Measurements from ENCODE around the gene ATP6V0A4.
"Not testable (repeated sequence)": the region's sequence is repeated elsewhere in the genome, so short reads cannot be mapped to it uniquely, and the experiment has no call there.

Gene ATP6V0A4

DNA sequence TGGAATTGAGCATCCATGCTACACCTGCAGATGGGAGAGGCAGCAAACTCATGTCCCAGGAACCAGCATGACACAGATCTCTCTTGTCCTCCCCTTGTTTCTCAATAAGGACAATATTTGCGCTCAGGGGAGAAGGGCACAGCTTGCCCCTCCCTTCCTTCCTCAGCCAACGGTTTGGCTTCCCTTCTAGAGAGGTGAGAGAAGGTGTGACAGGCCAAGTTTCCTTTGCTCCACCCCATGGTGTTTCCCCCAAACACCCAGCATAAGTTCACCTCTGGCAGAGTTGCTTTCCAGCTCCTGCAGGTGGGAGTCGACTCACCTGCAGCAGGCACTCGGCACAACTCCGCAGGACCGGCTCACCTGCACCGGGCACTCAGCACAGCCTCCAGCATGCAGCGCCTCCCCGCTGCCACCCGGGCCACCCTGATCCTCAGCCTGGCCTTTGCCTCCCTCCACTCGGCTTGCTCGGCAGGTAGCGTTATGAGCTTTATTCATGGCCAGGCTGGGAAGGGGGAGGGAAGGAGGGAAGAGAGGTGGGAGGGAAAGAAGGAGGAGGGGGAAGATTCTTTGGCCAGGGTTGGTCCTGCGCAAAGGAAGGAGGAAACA is at the start of gene ATP6V0A4, which contains the start of gene TMEM213:
Gene ATP6V0A4, minus strand, starts transcription at position 482 of the 606 bp plus-strand sequence. CDS start 26,949 bp downstream, outside the sequence.
Gene TMEM213, plus strand, starts transcription at position 280 of the 606 bp plus-strand sequence. Its CDS starts 111 bp downstream, at position 391.
- no peak for DNase-seq

DNA sequence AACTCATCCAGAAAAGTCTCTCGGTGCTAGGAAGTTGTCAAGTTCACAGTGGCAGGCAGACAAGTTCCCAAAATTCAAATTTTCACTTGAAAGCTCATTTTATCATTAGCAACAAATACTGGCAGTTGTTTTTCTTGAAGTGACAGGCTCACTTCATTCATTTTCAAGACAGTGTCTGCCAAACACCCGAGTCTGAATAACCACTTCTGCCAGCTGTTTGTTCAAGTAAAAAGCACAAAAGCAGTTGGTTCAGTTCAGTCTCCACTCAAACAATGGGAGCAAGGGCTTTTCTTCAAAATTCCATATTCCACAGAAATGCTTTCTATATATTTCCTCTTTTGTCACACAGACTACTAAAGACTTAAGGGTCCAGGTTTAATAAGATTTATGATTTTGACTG is 47.7 kb upstream of the ATP6V0A4 start:
- no peak for DNase-seq

DNA sequence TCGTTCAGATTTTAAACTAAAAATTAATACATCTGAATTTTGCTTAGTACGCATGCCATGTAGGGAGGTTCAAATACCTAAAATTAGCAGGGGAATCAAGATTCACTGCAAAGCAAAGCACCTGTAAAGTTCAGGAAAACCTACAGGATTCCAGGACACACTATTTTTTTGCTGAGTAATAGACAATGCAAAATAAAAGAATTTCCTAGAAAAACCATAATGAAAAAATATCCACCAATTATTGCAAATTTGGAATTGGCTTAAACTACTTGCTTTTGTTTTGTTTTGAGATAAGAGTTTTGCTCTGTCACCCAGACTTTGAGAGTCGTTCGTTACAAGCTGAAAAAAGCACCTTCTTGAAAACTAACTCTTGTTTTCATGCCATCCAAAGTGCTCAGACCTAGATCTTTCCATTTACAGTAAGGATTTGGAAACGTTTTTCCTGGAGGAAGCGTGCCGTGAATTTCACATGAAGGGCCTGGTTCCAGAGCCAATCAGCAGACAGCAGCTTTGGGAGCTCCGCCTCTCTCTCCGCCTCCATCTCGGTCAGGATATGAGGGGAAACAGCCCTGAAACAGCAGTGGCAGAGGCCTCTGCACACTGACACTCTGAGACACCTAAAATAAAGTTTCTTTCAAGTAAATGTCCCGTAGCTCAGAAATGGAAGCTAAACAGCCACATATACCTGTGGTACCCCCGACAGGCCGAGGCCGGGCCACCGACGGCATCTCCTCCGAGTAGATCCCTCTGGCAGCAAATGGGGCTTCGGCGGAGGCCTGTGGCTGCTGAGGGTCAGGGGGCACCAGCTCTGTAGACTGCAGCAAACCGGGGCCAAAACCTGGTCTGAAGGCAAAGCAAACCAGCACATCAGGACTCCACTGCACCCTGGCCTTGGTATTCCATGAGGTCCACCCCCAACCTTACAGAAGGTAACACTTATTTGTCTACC is 45.9 kb upstream of the ATP6V0A4 start:
- no peak for DNase-seq

DNA sequence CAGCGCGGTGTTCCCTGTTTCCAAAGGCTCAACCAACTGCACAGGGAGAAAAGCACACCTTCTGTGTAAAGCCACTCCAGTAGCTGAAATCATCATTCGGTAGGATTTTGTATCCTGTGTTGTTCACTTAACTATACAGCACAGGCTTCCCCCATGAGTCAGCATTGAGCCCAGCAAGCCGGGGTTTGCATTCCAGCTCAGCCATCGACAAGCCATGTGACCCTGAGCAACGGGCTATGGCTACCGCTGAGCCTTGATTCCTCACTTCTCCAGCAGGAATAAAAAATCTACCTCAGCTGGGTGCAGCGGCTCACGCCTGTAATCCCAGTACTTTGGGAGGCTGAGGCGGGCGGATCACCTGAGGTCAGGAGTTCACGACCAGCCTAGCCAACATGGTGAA is 44.1 kb upstream of the ATP6V0A4 start:
- no peak for DNase-seq

DNA sequence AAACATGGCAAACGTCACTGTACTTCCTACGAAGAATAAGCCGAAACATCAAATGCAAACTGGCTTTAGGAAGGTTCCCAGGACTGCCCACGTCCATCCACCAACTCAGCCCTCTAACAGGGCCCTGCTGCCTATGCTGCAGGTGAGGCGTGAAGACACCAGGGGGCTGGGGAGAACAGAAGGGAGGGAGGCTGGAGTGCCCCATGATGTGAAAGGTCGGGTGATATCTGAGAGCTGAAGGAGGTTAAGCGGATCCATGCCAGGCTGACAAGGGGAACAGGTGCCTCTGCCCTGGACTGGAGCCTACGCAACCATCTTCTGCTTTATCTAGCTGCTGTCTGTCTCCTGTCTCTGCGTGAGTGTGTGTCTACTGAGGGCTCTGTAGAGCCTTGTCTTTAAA is 40.2 kb upstream of the ATP6V0A4 start:
- DNase-seq = no peak

DNA sequence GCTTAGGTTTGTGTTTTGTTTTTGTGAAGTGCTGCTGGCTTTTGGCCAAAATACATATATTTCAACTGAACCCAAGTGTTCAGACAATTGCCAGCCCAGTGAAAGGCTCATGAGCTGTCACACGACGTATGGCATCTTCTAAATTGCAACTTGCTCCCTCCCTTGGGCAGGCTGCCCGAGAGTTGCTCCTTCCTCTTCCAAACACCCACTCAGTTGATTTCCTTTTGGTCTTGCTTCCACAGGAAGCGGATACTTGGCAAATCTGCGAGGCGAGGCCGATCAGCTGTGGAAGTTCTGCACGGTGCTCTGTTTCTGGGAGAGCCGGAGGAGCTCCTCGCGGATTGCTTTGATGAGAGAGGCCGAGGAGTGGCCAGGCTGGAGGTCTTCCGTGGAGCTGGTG is 39.6 kb upstream of the ATP6V0A4 start:
- DNase-seq = no peak

DNA sequence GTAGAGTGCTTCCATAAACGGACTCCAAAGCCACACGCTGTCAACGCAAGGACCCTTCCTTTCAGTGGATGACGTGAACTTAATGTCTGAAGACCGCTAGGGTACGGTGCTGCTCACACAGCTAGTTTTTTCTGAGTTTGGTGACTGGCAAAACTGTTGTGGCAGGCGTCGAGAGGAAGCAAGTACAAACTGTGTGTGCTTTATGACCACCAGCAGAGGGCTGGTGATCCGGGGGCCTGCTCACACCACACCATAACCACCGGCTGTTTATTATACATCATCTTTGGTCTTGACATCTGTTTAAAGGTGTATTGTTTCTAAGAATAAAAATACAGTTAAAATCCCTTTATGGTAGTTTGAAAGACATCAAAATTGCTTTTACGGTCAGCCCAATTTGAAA is 37.1 kb upstream of the ATP6V0A4 start:
- no peak for DNase-seq

DNA sequence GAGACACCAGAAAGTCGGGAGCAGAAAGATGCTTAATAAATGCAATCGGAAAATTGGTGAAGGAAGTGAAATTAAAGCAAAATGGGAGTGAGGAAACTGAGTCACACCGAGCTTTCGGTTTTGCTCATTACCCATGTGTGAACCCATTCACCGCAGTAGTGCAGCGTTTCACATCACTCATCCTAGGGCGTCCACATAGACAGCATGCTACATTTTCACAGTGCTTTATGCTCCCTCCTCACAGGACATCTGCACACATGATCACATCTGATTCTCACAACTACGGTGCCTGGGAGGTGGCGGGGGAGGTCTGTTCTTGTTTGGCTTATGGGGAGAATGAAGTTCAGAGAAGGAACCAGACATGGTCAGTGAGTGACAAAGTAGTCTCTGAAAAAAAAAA is 36.6 kb upstream of the ATP6V0A4 start:
- DNase-seq = no peak

DNA sequence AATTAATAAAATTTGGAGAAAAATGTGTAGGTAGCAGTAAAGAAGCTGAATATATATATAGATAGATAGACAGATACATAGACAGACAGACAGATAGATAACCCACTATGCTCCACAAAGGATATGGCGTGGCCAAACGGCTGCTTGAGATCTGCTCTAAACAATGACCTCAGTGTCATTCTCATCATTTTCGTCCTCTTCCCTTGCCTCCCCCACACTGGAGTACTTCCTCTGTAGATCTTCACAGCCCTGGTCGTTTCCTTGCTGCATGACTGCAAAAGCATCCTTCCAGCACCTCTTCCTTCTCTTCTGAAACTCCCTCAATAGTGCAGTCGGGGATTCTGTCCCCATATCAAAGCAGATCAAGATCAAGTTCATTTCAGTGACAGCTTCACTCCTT is 35.6 kb upstream of the ATP6V0A4 start:
- DNase-seq = no peak

DNA sequence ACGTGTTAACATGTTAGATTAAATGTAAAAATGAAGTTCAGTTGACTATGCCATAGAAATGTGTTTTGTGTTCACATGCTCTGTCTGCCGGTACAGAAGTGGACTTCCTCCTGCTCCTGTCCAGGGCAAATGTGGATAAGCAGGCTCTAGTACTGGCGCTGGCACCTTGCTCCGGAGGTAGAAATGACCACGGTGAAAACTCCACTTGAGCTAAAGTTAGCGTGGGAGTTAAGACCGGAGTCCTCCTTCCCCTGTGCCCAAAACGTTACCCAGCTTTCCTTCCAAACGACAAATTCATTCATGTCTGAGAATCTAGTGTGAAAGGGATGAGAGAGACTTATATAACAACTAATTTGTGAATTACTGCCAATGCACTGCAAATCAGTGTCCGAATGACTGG is 35.0 kb upstream of the ATP6V0A4 start:
- no peak for DNase-seq

DNA sequence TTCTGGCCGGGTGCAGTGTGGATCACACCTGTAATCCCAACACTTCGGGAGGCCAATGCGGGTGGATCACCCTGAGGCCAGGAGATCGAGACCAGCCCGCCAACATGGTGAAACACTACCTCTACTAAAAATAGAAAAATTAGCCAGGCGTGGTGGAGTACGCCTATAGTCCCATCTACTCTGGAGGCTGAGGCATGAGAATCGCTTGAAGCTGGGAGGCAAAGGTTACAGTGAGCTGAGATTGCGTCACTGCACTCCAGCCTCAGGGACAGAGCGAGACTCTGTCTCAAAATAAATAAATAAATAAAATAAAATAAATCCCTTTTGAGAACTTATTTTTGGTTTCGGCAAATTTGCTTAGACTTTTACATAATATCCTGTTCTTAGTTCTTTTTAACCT is 31.3 kb upstream of the ATP6V0A4 start:
- no peak for DNase-seq

DNA sequence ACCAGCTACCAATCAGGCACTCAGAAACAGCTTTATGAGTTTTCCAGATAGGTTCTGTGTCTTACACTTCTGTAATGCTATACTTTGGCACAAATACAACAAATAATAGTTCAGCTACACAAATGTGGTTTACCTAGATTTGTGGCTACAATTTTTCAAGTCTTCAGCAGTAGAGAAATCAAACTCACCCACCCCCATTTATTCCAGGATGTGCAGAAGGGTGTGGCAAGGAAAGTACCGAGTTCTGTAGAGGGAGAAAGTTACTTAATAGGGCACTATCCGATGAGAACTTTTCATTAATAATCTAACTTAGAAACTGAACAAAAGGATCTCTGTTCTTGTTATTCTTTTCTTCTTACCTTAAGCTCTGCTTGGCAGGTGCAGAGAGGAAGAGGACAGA is 30.3 kb upstream of the ATP6V0A4 start:
- DNase-seq = no peak

DNA sequence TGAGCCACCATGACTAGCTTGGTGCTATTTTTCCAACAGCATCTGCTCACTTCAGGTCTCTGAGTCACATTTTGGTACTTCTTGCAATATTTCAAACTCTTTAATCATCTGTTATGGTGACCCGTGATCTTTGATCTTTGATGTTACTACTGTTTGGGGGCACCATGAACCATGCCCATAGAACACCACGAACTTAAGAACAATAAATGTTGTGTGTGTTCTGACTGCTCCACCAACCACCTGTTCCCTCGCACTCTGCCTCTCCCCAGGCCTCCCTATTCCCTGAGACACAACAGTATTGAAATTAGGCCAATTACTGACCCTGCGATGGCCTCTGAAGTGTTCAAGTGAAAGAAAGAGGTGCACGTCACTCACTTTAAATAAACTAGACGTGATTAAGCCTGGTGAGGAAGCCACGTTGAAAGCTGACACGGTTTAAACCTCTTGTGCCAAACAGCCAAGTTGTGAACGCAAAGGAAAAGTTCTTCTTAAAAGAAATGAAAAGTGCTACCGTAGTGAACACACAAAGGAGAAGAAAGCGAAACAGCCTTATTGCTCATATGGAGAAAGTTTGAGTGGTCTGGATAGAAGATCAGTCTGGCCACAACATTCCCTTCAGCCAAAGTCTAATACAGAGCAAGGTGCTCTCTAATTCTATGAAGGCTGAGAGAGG is 27.2 kb upstream of the ATP6V0A4 start:
- no peak for DNase-seq

DNA sequence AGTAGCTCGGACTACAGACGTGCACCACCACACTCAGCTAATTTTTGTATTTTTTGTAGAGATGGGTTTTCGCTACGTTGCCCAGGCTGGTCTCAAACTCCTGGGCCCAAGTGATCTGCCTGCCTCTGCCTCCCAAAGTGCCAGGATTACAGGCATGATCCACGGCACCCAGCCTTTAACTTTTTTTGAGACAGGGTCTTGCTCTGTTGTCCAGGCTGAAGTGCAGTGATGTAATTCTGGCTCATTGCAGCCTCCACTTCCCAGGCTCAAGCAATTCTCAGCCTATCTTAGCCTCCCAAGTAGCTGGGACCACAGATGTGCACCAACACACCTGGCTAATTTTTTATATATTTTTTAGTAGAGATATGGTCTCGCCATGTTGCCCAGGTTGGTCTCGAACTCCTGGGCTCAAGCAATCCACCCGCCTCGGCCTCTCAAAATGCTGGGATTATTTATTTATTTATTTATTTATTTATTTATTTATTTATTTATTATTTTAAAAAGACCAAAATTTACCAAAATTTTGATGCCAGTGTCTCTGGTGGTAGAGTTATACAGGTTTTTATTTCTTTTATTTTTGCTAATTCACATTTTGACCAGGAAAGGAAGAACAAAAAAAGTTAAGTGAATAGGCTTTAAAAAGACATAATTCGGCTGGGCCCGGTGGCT is 25.0 kb upstream of the ATP6V0A4 start:
- DNase-seq = no peak

DNA sequence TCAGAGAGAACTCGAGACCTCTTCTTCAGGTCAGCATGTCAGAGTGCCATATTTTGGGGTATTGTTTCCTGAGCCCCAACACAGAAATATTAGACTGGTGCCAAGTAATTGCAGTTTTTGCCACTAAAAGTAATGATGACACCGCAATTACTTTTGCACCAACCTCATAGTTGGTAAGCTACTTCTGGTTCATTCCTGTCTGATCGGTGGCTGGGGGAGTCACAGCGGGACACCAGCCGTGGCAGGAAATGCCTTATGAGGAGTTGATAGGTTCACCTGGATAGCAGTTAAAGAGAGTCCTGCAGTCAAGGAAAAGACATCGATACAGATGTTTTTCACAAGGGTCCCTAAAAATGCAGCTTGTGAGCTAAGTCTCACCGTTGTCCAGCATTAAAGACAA is 23.9 kb upstream of the ATP6V0A4 start:
- DNase-seq = no peak

DNA sequence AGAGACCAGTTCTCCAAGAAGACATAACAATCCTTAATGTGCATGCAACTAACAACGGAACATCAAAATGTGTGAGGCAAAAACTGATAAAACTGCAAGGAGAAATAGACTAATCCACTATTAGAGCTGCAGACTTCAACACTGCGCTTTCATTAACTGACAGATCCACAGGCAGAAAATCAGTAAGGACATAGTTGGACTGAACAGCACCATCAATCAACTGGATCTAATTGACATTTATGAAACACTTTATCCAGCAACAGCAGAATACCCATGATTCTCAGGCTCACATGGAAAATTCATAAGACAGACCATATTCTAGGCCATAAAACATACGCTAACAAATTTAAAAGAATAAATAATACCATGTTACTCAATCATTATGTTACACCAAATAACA is 21.6 kb upstream of the ATP6V0A4 start:
- no peak for DNase-seq

DNA sequence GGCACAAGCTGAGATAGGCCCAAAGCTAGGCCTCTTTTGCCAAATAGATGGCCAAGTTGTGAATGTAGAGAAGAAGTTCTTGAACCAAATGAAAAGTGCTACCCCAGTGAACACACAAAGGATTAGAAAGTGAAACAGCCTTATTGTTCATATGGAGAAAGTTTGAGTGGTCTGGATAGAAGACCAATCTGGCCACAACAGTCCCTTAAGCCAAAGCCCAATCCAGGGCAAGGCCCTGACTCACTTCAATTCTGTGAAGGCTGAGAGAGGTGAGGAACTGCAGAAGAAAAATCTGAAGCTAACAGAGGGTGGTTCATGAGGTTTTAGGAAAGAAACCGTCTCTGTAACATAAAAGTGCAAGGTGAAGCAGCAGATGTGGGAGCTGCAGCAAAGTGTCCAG is 18.7 kb upstream of the ATP6V0A4 start:
- no peak for DNase-seq

DNA sequence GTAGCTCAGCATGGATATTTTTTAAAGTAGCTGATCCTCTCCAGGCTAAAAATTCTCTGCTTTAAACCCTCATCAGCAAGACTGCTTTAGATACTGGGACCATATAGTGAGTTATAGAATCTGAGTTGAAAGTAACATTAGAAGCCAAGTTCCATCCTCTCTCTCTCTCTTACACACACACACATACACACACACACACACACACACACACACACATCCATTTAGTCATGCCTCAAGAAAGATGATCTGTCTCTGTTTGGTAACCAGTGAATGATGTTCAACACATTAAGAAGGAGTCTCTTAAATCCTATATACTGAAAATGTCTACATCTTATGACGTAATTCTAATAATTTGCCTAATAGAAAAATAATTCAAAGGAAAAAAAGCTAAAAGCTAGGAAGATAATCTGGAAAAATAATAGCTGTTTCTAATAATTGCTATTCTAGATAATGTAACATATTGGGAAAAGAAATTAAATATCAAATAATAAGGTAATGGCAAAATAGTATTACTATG is 16.9 kb upstream of the ATP6V0A4 start:
- DNase-seq = no peak

DNA sequence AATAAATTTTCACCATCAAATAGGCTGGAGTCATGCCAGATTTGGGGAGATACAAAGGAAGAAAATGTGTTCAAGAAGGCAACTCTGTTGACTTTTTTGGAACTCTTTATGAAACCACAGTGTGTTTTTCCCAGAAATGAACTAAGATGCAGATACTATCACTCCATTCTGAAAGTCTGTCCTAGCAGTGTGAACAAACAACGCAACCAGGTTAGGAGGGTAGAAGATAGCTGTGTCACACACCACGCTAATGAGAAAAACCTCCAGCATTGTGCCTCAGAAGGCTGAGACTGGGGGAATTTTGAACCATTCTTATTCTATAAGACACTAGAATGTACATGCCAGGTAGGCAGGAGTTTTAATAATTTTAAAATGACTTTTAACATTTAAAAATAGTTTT is 15.9 kb upstream of the ATP6V0A4 start:
- DNase-seq = no peak

DNA sequence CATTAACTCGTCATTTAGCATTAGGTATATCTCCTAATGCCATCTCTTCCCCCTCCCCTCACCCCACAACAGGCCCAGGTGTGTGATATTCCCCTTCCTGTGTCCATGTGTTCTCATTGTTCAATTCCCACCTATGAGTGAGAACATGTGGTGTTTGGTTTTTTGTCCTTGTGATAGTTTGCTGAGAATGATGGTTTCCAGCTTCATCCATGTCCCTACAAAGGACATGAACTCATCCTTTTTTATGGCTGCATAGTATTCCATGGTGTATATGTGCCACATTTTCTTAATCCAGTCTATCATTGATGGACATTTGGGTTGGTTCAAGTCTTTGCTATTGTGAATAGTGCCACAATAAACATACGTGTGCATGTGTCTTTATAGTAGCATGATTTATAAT is 13.3 kb upstream of the ATP6V0A4 start:
- not testable (repeated sequence) for DNase-seq

DNA sequence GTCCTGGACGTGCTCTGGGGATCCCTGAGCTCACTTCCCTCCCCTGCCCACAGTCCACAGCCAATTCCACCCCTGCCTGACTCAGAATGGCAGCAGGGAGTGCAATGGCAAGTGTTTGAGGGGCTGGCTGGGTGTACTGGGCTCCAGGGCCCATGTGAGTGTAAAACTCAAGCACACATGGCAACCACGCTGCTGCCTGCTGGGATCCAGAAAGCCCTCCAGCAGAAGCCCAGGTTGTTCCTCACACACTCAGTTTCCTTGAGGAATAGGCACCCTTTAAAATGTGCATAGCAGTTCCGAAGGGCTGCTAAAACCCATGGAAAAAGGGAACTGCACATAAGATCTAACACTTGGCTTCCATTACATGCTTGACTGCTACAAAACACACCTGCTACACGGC is 11.3 kb upstream of the ATP6V0A4 start:
- no peak for DNase-seq

DNA sequence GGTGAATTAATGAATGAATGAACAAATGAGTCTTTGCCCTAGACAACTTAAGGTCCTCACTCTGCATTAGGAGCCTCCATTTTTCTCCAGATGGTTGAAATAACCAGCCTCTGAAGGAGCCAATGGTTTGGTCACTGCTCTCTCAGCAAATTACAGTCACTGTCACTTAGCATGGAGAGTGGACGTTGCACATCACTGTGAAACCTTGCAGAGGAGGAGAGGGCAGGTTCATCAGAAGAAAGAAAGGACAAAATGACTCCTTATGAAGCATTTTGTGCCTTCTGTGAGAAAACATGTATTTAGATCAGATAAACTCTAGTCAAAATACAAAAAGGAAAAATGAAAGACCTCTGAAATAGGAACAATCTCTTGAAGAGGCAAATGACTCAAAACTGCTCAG is 6.6 kb upstream of the ATP6V0A4 start:
- DNase-seq = no peak

DNA sequence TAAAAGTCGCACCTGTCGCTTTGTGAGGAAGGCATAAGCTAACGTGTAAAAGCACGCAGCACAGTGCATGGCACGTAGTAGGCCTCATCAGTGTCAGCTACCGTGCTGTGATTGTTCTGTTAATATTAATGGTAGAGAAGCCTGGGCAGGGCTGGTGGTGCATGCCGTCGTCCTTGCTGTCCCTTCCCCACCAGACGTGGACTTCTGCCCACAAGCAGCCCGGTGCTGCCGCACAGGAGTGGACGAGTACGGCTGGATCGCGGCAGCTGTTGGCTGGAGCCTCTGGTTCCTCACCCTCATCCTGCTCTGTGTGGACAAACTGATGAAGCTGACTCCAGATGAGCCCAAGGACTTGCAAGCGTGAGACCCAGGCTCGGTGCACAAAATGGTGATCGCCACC is 4.7 kb upstream of the ATP6V0A4 start:
- no peak for DNase-seq
